Aorta (tissue), 5 donors: Measurements from ENCODE around the gene PRIM2. TPM values are rescaled to one million over a fixed set of nuclear protein-coding genes. Genes with fewer than 3 reads are reported as not detected.
A peak's percentile ranks its signal among the peaks of the same experiment; 100 is the strongest.
"Not testable (repeated sequence)": the region's sequence is repeated elsewhere in the genome, so short reads cannot be mapped to it uniquely, and the experiment has no call there.

Source experiments
- ATAC-seq: fragments of 200-7000 bp; cut with Tn5 transposase; one replicate; pipeline ENCODE4 v1.9.1; 2022; ENCODE audit warnings: moderate library complexity; ENCODE audit not compliant: low FRiP score
- DNase-seq, 2 donors: peaks; one replicate each; pipeline ENCODE4 v3.0.0-alpha.2; 2020
- H3K27ac ChIP-seq, 2 donors: one replicate each; pipeline ENCODE4 v1.5.1; 2013; ENCODE audit warnings: low read length in 2 of 2, mild to moderate bottlenecking in 2 of 2, moderate library complexity in 2 of 2, control low read depth in 1 of 2, inconsistent platforms in 1 of 2, low read depth in 1 of 2
- H3K27me3 ChIP-seq, 2 donors: one replicate each; pipeline ENCODE4 v1.6.1; 2013; ENCODE audit warnings: control low read depth in 1 of 2, low read length in 1 of 2, mild to moderate bottlenecking in 1 of 2, moderate library complexity in 1 of 2; ENCODE audit not compliant: insufficient read depth in 2 of 2, control insufficient read depth in 1 of 2
- H3K36me3 ChIP-seq, 2 donors: one replicate each; pipeline ENCODE4 v1.6.1; 2013; ENCODE audit warnings: control low read depth in 1 of 2, low read length in 1 of 2, mild to moderate bottlenecking in 1 of 2; ENCODE audit not compliant: insufficient read depth in 2 of 2, control insufficient read depth in 1 of 2
- H3K4me1 ChIP-seq, 2 donors: one replicate each; pipeline ENCODE4 v1.6.1; 2013; ENCODE audit warnings: low read length in 2 of 2, control low read depth in 1 of 2, mild to moderate bottlenecking in 1 of 2, moderate library complexity in 1 of 2; ENCODE audit not compliant: insufficient read depth in 2 of 2, control insufficient read depth in 1 of 2
- H3K4me3 ChIP-seq, 2 donors: one replicate each; pipeline ENCODE4 v1.5.1; 2013; ENCODE audit warnings: low read length in 2 of 2, control low read depth in 1 of 2, mild to moderate bottlenecking in 1 of 2
- H3K9me3 ChIP-seq: one replicate; pipeline ENCODE4 v1.6.1; 2013; ENCODE audit warnings: mild to moderate bottlenecking, low read length; ENCODE audit not compliant: control insufficient read depth
- WGBS, 2 donors: extraction: QIAGEN DNeasy Blood & Tissue Kit; methylation state at CpG; one replicate each; pipeline ENCODE4 v1.1.7; 2013; 5-methylcytosine and 5-hydroxymethylcytosine counted together
- intact Hi-C, 2 donors: fragments of 100-400 bp; cut with DNase I; formaldehyde crosslinking; loops; one replicate each; pipeline versions ENCODE4 v1.14.2 to v1.15.0; 2022
- long read RNA-seq, 2 donors: library from polyadenylated mRNA; unstranded; transcript quantifications; one replicate each; pipeline ENCODE4 v2.0.0, GENCODE V29; 2020 to 2021
- polyA plus RNA-seq, 2 donors: library from polyadenylated mRNA; stranded (reverse); fragments of 200-250 nt; gene quantifications; one replicate each; pipeline ENCODE4 v1.2.3, GENCODE V29; 2013
- total RNA-seq, 2 donors: library from RNA; stranded (reverse); fragmentation: NEBNext Ultra II Directional; extraction: Animal tissue kit (Norgen Biotek cat#: 25700); gene quantifications; one replicate each; pipeline ENCODE4 v1.2.1, GENCODE V29; 2021
- donor health status: healthy with polysubstance abuse.
- donor health status: Bipolar disorder and iron deficiency.
- donor health status: DM: no; HTN: no; CAD: no.
- donor health status: DM: no; HTN: no; CAD: no.
- donor health status: DM: yes; HTN: yes; CAD: no.

PRIM2 gene, protein sequence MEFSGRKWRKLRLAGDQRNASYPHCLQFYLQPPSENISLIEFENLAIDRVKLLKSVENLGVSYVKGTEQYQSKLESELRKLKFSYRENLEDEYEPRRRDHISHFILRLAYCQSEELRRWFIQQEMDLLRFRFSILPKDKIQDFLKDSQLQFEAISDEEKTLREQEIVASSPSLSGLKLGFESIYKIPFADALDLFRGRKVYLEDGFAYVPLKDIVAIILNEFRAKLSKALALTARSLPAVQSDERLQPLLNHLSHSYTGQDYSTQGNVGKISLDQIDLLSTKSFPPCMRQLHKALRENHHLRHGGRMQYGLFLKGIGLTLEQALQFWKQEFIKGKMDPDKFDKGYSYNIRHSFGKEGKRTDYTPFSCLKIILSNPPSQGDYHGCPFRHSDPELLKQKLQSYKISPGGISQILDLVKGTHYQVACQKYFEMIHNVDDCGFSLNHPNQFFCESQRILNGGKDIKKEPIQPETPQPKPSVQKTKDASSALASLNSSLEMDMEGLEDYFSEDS
- total RNA-seq (10 to 100 TPM in 1 of 2 donors, 1 to 10 TPM in 1; 9.3 to 12.3 TPM), polyA plus RNA-seq (1 to 10 TPM; 2.8 to 4.9 TPM)
- long read RNA-seq, donor 1, transcript PRIM2-207 (14 exons, 2,308 nt), result major isoform, 7 of 17 reads
- long read RNA-seq, donor 1, partial matches to known transcripts, result 1 of 17 reads
- long read RNA-seq, donor 1, other reads (novel, unspliced or antisense), result 9 of 17 reads
- long read RNA-seq, donor 2, partial matches to known transcripts, result 1 of 12 reads
- long read RNA-seq, donor 2, other reads (novel, unspliced or antisense), result 8 of 12 reads

DNA sequence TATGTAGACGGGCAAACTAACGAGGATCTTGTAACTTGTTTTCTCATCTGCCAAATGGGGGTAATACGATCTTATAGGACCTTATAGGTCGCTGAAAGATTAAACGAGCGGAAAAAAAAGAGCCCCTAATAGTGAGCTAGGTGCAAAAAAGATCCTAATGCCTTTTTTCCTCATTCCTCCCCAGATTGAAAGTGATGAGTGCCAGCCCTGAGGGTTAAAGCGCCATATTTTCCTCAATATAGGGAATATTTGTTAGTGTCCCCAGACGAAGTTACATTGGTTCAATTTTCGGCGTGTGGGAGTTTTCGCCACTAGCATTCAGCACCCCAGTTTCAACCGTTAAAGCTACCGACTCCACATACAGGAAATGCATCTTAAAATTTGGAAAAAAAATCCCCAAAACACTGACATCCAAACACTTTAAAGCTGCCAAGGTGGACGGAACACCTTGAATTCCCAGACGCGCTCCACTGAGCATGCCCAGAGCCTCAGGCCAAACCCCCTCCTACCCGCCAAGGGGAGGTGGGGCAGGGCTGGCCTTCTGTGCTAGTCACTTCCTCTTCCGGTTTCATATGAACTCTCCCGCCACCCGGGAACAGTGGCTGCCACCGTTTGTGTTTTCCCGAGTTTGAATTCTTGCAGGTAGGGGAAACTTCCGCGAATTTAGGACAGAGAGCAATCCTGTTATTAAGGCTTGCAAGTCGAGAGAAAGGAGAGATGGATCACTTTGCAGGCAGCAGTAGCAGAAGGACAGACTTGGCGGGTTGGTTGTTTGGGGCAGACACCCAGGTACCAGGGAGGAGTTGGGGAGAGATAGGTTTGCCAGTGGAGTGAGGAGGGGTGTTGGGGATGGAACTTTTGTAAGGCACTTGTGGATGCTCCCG, at the start of gene PRIM2:
PRIM2 (plus strand) TSS at position 571 of the 884 bp plus-strand sequence. CDS start 816 bp downstream, outside the sequence.
- Histone ChIP-seq H3K9me3 (no peaks in the 10 kb centered on the region), H3K27me3 (no peaks in the 10 kb centered on the region), H3K27ac (peak within 1 kb of the TSS in 1 of 2 donors; percentile 23), H3K4me1 (no peaks in the 10 kb centered on the region), H3K36me3 (no peaks in the 10 kb centered on the region), H3K4me3 (peak within 1 kb of the TSS; percentile 74 to 84)
- intact Hi-C loops, result loop anchor here (2.0 to 10.0 kb wide), 10 partner anchors 49 to 413 kb away; partner anchors contain the start of genes BAG2 (in 2 of the 2), BEND6 (in 1 of the 2), KIAA1586 (in 1 of the 2) and RAB23 (in 1 of the 2)
- WGBS, 2 donors, result 1% methylated on average over 27 of the region's 27 CpGs
- peak; percentile 89 to 93 for DNase-seq
- ATAC-seq, result peak; percentile 95

- DNase-seq (no peak), ATAC-seq (no peak)
- intact Hi-C loops, result loop anchor here (2.0 to 10.0 kb wide), 2 partner anchors 49 to 93 kb away; partner anchors contain the start of genes PRIM2 (in 2 of the 2) and BAG2 (in 1 of the 2)
- Histone ChIP-seq H3K36me3 (no peaks in the 10 kb centered on the region), H3K4me1 (peaks cover 0 to 17% of the 10 kb centered on the region in 2 donors), H3K4me3 (no peak overlapping the region), H3K27ac (no peak overlapping the region), H3K27me3 (no peaks in the 10 kb centered on the region), H3K9me3 (no peaks in the 10 kb centered on the region)
Measured at GRCh38 chr6:57268294-57268640, 49.2 kb upstream of the PRIM2 start.

DNA sequence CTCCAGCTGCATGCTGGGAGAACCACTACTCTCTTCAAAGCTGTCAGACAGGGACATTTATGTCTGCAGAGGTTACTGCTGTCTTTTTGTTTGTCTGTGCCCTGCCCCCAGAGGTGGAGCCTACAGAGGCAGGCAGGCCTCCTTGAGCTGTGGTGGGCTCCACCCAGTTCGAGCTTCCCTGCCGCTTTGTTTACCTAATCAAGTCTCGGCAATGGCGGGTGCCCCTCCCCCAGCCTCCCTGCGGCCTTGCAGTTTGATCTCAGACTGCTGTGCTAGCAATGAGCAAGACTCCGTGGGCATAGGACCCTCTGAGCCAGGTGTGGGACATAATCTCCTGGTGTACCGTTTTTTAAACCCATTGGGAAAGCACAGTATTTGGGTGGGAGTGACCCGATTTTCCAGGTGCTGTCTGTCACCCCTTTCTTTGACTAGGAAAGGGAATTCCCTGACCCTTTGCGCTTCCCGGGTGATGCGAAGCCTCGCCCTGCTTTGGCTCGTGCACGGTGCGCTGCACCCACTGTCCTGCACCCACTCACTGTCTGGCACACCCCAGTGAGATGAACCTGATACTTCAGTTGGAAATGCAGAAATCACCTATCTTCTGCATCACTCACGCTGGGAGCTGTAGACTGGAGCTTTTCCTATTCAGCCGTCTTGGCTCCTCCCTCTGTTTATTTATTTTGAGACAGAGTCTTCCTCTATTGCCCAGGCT, 43.2 kb upstream of the PRIM2 start:
- H3K36me3 ChIP-seq, intact Hi-C loops, DNase-seq, H3K4me3 ChIP-seq, H3K27ac ChIP-seq, H3K27me3 ChIP-seq, H3K4me1 ChIP-seq, H3K9me3 ChIP-seq, ATAC-seq: not testable (repeated sequence)
- WGBS, 2 donors, result 91 to 94% methylated on average over 17 of the region's 17 CpGs

GRCh38 chr6:57275384-57275783, 42.0 kb upstream of the PRIM2 start:
- Histone ChIP-seq H3K4me1 (no peaks in the 10 kb centered on the region), H3K27ac (no peak overlapping the region), H3K27me3 (no peaks in the 10 kb centered on the region), H3K9me3 (no peaks in the 10 kb centered on the region), H3K4me3 (no peak overlapping the region), H3K36me3 (no peaks in the 10 kb centered on the region)
- WGBS, 2 donors, result 77 to 79% methylated on average over 3 of the region's 3 CpGs
- ATAC-seq (no peak), DNase-seq (no peak)
- intact Hi-C loops, result no loop called here

DNA sequence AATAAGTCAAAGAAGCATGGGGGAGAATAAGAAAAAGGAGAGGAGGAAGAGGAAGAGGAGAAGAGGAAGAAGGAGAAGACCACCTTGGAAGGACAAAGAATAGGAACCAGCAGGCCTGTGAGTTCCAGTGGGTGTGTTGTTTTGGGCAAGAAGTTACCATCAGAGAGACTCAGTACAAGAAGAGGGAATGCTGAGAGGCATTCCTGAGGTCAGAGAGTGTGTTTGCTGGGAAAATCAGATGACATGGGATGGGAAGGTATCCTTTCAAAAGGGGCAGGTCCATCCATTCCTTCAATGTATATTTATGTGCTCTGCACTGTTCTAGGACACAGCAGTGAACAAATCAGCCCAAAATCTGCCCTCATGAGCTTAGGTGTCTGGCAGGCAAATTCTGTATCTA, 40.5 kb upstream of the PRIM2 start:
- H3K4me1 ChIP-seq, result no peaks in the 10 kb centered on the region
- DNase-seq (no peak), ATAC-seq (no peak)
- H3K36me3 ChIP-seq, result no peaks in the 10 kb centered on the region
- no peaks in the 10 kb centered on the region for H3K27me3 ChIP-seq
- no peak overlapping the region for H3K27ac ChIP-seq
- H3K4me3 ChIP-seq, result no peak overlapping the region
- intact Hi-C loops, result no loop called here
- H3K9me3 ChIP-seq, result no peaks in the 10 kb centered on the region

GRCh38 chr6:57278570-57278969, 38.9 kb upstream of the PRIM2 start:
- WGBS, 2 donors, result 96 to 98% methylated on average over 2 of the region's 2 CpGs
- H3K27me3 ChIP-seq, result no peaks in the 10 kb centered on the region
- no peak for ATAC-seq

GRCh38 chr6:57279013-57279412, 38.4 kb upstream of the PRIM2 start:
- intact Hi-C loops, result no loop called here
- H3K27ac ChIP-seq, result no peak overlapping the region

More at GRCh38 chr6:57278570-57278969, 38.9 kb upstream of the PRIM2 start:
- Histone ChIP-seq H3K36me3 (no peaks in the 10 kb centered on the region), H3K27ac (no peak overlapping the region), H3K4me1 (no peaks in the 10 kb centered on the region), H3K9me3 (no peaks in the 10 kb centered on the region), H3K4me3 (no peak overlapping the region)
- intact Hi-C loops, result no loop called here
- no peak for DNase-seq

GRCh38 chr6:57283106-57283505, 34.3 kb upstream of the PRIM2 start:
- intact Hi-C loops, result no loop called here
- no peaks in the 10 kb centered on the region for H3K36me3 ChIP-seq
- no peak for ATAC-seq

More at GRCh38 chr6:57279013-57279412, 38.4 kb upstream of the PRIM2 start:
- Histone ChIP-seq H3K27me3 (no peaks in the 10 kb centered on the region), H3K9me3 (no peaks in the 10 kb centered on the region), H3K36me3 (no peaks in the 10 kb centered on the region), H3K4me3 (no peak overlapping the region), H3K4me1 (no peaks in the 10 kb centered on the region)
- 73 to 79% methylated on average over 2 of the region's 2 CpGs for WGBS, 2 donors
- no peak for ATAC-seq
- DNase-seq, result no peak

More at GRCh38 chr6:57283106-57283505, 34.3 kb upstream of the PRIM2 start:
- H3K27me3 ChIP-seq, result no peaks in the 10 kb centered on the region
- H3K4me1 ChIP-seq, result no peaks in the 10 kb centered on the region
- no peak overlapping the region for H3K4me3 ChIP-seq
- H3K9me3 ChIP-seq, result no peaks in the 10 kb centered on the region
- DNase-seq, result no peak
- no peak overlapping the region for H3K27ac ChIP-seq
